CD4-positive, alpha-beta T cell (primary cell): ENCODE measurements around the gene WWOX. TPM values are rescaled to one million over a fixed set of nuclear protein-coding genes. Genes with fewer than 3 reads are reported as not detected.

Source experiments
- ATAC-seq: fragments of 200-7000 bp; cut with Tn5 transposase; one replicate; pipeline ENCODE4 v1.10.0; 2022; ENCODE audit warnings: mild to moderate bottlenecking; ENCODE audit not compliant: poor library complexity
- CTCF ChIA-PET: fragments of 350-600 bp; sonication (Branson Sonifier 250); formaldehyde crosslinking; loops from one replicate; lab custom pipeline; 2021; ENCODE audit warnings: antibody characterized with exemption, inconsistent platforms; lab: Charles Lee
- POLR2A ChIA-PET: fragments of 350-600 bp; sonication (Branson Sonifier 250); formaldehyde crosslinking; loops from one replicate; lab custom pipeline; 2021; ENCODE audit warnings: antibody characterized with exemption, inconsistent platforms; lab: Charles Lee
- DNase-seq, 14 experiments: peaks; one replicate each; pipeline ENCODE4 v3.0.0-alpha.2; 2013 to 2020; ENCODE audit warnings: mixed read lengths in 2 of 14
- H3K27ac ChIP-seq, 2 donors: one replicate each; pipeline versions ENCODE4 v1.5.1 to v1.7.0; 2013; ENCODE audit warnings: low read length in 2 of 2, low read depth in 1 of 2, mild to moderate bottlenecking in 1 of 2
- H3K27me3 ChIP-seq, 2 experiments: 1 replicate in 1 of 2; 2 replicates in 1 of 2; pipeline versions ENCODE4 v1.6.1 to v1.7.0; 2013; ENCODE audit warnings: low read length in 2 of 2, control low read depth in 1 of 2, mild to moderate bottlenecking in 1 of 2, moderate library complexity in 1 of 2; ENCODE audit not compliant: insufficient read depth in 2 of 2, control insufficient read depth in 1 of 2
- H3K36me3 ChIP-seq: one replicate; pipeline ENCODE4 v1.6.1; 2013; ENCODE audit warnings: low read length, control low read depth; ENCODE audit not compliant: insufficient read depth
- H3K4me1 ChIP-seq: one replicate; pipeline ENCODE4 v1.6.1; 2013; ENCODE audit warnings: low read length, control low read depth; ENCODE audit not compliant: insufficient read depth
- H3K4me3 ChIP-seq: one replicate; pipeline ENCODE4 v1.5.1; 2013; ENCODE audit warnings: mild to moderate bottlenecking, low read length, moderate library complexity
- H3K9me3 ChIP-seq, 2 experiments: 1 replicate in 1 of 2; 2 replicates in 1 of 2; pipeline versions ENCODE4 v1.6.1 to v1.7.0; 2013; ENCODE audit warnings: low read length in 2 of 2, mild to moderate bottlenecking in 2 of 2, control low read depth in 1 of 2, moderate library complexity in 1 of 2; ENCODE audit not compliant: control insufficient read depth in 1 of 2, insufficient read depth in 1 of 2
- H3K27ac Mint-ChIP-seq: one replicate; pipeline ENCODE4 v1.8.0; 2020; ENCODE audit warnings: mixed read lengths
- H3K27me3 Mint-ChIP-seq: one replicate; pipeline ENCODE4 v1.8.0; 2021; ENCODE audit warnings: mixed read lengths
- H3K36me3 Mint-ChIP-seq: one replicate; pipeline ENCODE4 v1.8.0; 2021; ENCODE audit warnings: low read depth, mixed read lengths
- H3K4me1 Mint-ChIP-seq: one replicate; pipeline ENCODE4 v1.8.0; 2021; ENCODE audit warnings: low read depth, mixed read lengths
- H3K4me3 Mint-ChIP-seq: one replicate; pipeline ENCODE4 v1.8.0; 2020; ENCODE audit warnings: mild to moderate bottlenecking, mixed read lengths
- H3K9me3 Mint-ChIP-seq: one replicate; pipeline ENCODE4 v1.8.0; 2020; ENCODE audit warnings: mixed read lengths
- CTCF ChIP-seq: fragments of 200-600 bp; IDR thresholded peaks from one replicate; pipeline ENCODE4 v1.8.0; 2022; ENCODE audit warnings: antibody characterized with exemption, mild to moderate bottlenecking
- intact Hi-C, 2 experiments: fragments of 100-400 bp; cut with DNase I in 1 of 2; cut with micrococcal nuclease in 1 of 2; formaldehyde crosslinking; loops; one replicate each; pipeline versions ENCODE4 v1.15.1 to v1.9.0; 2023 to 2025; cut with DNase I, micrococcal nuclease
- total RNA-seq, 174 experiments: library from RNA in 2 of 174; stranded (reverse) in 2 of 174; gene quantifications; one replicate each; pipeline ENCODE4 v1.2.3 and lab custom pipeline; 2021 to 2026

Gene WWOX
- total RNA-seq, 2 experiments from 2014 or later: 19.3 to 21.7 TPM

- H3K27ac ChIP-seq: no peak overlapping the region
- DNase-seq (no peak), ATAC-seq (no peak)
- Mint-ChIP-seq H3K36me3 (no peaks in the 10 kb centered on the region), H3K9me3 (no peaks in the 10 kb centered on the region), H3K4me3 (no peak overlapping the region), H3K4me1 (peaks cover 9% of the 10 kb centered on the region), H3K27me3 (no peaks in the 10 kb centered on the region), H3K27ac (no peak overlapping the region)
- CTCF ChIA-PET: no interaction called here
- peaks cover 0 to 8% of the 10 kb centered on the region in 2 experiments for H3K9me3 ChIP-seq
- no peak overlapping the region for H3K4me3 ChIP-seq
- POLR2A ChIA-PET: no interaction called here
- no peaks in the 10 kb centered on the region for H3K27me3 ChIP-seq
- H3K4me1 ChIP-seq: peaks cover 13% of the 10 kb centered on the region
- no peak for TF ChIP-seq CTCF
- intact Hi-C loops: no loop called here
- H3K36me3 ChIP-seq: no peaks in the 10 kb centered on the region
These were observed 1068.4 kb downstream of the WWOX start for GRCh38 chr16:79167893-79168292.

GRCh38 chr16:79168321-79168720, 1068.9 kb downstream of the WWOX start:
- ATAC-seq (no peak), DNase-seq (no peak)
- no peak overlapping the region for H3K4me3 ChIP-seq
- H3K4me1 Mint-ChIP-seq: peaks cover 6% of the 10 kb centered on the region
- intact Hi-C loops: no loop called here
- H3K9me3 Mint-ChIP-seq: no peaks in the 10 kb centered on the region
- ChIA-PET POLR2A (no interaction called here), CTCF (no interaction called here)
- TF ChIP-seq CTCF: no peak
- H3K27ac ChIP-seq: no peak overlapping the region
- no peak overlapping the region for H3K4me3 Mint-ChIP-seq
- no peak overlapping the region for H3K27ac Mint-ChIP-seq
- no peaks in the 10 kb centered on the region for H3K27me3 Mint-ChIP-seq
- H3K36me3 ChIP-seq: no peaks in the 10 kb centered on the region
- no peaks in the 10 kb centered on the region for H3K27me3 ChIP-seq
- peaks cover 10% of the 10 kb centered on the region for H3K4me1 ChIP-seq
- H3K36me3 Mint-ChIP-seq: no peaks in the 10 kb centered on the region
- peaks cover 0 to 8% of the 10 kb centered on the region in 2 experiments for H3K9me3 ChIP-seq

GRCh38 chr16:79169239-79169638, 1069.8 kb downstream of the WWOX start:
- Histone ChIP-seq H3K27me3 (no peaks in the 10 kb centered on the region), H3K27ac (no peak overlapping the region), H3K4me1 (peaks cover 2% of the 10 kb centered on the region), H3K36me3 (no peaks in the 10 kb centered on the region), H3K9me3 (peaks cover 0 to 8% of the 10 kb centered on the region in 2 experiments), H3K4me3 (no peak overlapping the region)
- H3K27ac Mint-ChIP-seq: no peak overlapping the region
- POLR2A ChIA-PET: no interaction called here
- TF ChIP-seq CTCF: no peak
- H3K4me3 Mint-ChIP-seq: no peak overlapping the region
- CTCF ChIA-PET: no interaction called here
- intact Hi-C loops: no loop called here
- ATAC-seq: peak; percentile 34
- H3K9me3 Mint-ChIP-seq: no peaks in the 10 kb centered on the region
- peak in 3 of 14 experiments; percentile 6 to 56 (median 45) for DNase-seq
- H3K36me3 Mint-ChIP-seq: no peaks in the 10 kb centered on the region
- H3K4me1 Mint-ChIP-seq: no peaks in the 10 kb centered on the region
- no peaks in the 10 kb centered on the region for H3K27me3 Mint-ChIP-seq
